Measurements from ENCODE around the gene MXRA5.
"Not testable (repeated sequence)": the region's sequence is repeated elsewhere in the genome, so short reads cannot be mapped to it uniquely, and the experiment has no call there.

The MXRA5 gene

DNA sequence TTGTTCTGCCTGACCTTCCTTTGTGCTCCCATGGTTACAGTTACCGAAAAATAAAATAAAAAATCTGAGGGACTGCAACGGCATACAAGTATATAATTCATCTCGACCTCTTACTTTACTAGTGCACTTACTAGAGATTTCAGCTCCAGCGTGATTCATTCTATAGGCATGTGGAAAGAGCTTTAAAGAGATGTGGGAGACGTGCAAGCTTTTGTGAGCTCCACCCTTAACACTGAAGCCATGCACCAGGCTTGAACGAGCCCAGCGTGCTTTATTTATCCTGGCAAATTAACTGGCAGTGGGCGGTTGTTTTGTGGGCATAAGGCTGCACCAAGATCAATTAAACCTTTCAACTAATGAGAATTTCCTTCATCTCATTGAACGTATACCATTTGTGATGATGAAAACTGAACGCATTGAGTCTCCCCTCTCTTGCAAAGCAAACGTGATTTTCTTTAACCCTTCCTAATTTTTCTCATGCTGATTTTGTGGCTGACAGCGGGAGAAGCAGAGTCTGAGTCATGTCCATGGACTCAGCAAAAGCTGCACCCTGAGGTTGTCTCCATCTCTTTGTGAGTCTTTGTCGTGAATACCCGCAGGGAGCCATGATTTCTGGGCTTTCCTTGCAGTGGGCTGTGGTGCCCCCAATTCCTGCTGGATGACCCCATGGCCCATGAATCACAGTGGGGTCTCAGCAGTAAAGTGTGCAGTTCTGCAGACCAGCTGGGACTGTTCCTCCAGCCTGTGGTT, 60.1 kb downstream of the MXRA5 start:
- Histone ChIP-seq H3K27ac (no peak overlapping the region), H3K4me2 (no peak overlapping the region), H3K4me3 (no peak overlapping the region), H4K20me1 (no peaks in the 10 kb centered on the region), H3K4me1 (no peaks in the 10 kb centered on the region), H3K27me3 (no peaks in the 10 kb centered on the region), H3K36me3 (no peaks in the 10 kb centered on the region), H3K9me3 (no peaks in the 10 kb centered on the region), H3K9ac (no peak overlapping the region)
- TF ChIP-seq Cebpa-rat (IDR thresholded peaks at IDR 0.05) = no peak

DNA sequence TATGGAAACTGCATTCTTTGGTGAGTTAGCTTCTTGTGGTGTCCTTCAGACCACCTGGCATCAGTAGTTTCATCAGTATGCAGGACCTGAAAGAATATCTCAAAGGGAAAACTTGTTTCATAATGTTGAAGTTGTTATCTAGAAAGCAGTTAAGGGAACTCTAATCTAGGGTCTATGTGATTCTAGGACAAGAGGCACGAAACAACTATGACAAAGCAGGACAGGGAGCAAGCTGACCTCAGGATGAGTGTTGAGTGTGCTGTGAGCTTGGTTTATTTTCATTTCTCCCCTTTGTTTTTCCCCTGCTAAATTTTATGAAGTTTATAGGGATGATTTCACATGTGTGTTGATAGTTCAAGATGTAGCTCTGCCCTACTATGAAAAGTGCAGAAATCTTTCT, 65.7 kb downstream of the MXRA5 start:
- peaks cover 14% of the 10 kb centered on the region for H3K9me3 ChIP-seq
- no peak overlapping the region for H3K4me3 ChIP-seq
- H3K36me3 ChIP-seq = no peaks in the 10 kb centered on the region
- no peak overlapping the region for H3K4me2 ChIP-seq
- no peaks in the 10 kb centered on the region for H4K20me1 ChIP-seq
- H3K27ac ChIP-seq = no peak overlapping the region
- H3K9ac ChIP-seq = no peak overlapping the region
- TF ChIP-seq Cebpa-rat (IDR thresholded peaks at IDR 0.05) = no peak
- no peaks in the 10 kb centered on the region for H3K4me1 ChIP-seq
- H3K27me3 ChIP-seq = no peaks in the 10 kb centered on the region

DNA sequence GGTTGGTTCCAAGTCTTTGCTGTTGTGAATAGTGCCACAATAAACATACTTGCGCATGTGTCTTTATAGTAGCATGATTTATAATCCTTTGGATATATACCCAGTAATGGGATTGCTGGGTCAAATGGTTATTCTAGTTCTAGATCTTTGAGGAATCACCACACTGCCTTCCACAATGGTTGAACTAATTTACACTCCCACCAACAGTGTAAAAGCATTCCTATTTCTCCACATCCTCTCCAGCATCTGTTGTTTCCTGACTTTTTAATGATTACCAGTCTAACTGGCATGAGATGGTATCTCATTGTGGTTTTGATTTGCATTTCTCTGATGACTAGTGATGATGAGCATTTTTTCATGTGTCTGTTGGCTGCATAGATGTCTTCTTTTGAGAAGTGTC, 72.8 kb downstream of the MXRA5 start:
- not testable (repeated sequence) for H3K9me3 ChIP-seq, H3K36me3 ChIP-seq, H4K20me1 ChIP-seq, H3K27ac ChIP-seq, H3K27me3 ChIP-seq, H3K4me3 ChIP-seq, H3K4me2 ChIP-seq, H3K9ac ChIP-seq
- H3K4me1 ChIP-seq = peaks cover 21% of the 10 kb centered on the region

DNA sequence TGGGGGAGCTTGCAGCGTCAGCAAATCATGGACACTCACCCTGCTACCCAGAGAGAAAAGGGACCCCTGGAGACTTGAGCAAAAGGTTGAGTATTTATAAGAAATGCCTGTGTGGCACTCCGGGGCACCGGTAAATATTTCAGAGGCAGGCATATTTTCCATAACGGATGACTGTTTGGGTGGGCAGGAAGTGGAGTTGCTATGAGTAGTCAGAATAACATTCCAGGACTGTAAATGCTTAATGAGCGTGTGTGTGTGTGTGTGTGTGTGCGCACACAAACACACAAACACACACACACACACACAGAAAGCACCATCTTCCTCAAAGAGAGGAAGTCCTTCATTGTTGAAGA, 74.6 kb downstream of the MXRA5 start:
- H3K36me3 ChIP-seq = no peaks in the 10 kb centered on the region
- H3K4me2 ChIP-seq = peak overlapping the region; percentile 55
- no peaks in the 10 kb centered on the region for H3K9me3 ChIP-seq
- no peak overlapping the region for H3K4me3 ChIP-seq
- H3K4me1 ChIP-seq = peaks cover 21% of the 10 kb centered on the region
- TF ChIP-seq Cebpa-rat (IDR thresholded peaks at IDR 0.05) = no peak
- H4K20me1 ChIP-seq = no peaks in the 10 kb centered on the region
- no peaks in the 10 kb centered on the region for H3K27me3 ChIP-seq
- H3K9ac ChIP-seq = no peak overlapping the region
- no peak overlapping the region for H3K27ac ChIP-seq

DNA sequence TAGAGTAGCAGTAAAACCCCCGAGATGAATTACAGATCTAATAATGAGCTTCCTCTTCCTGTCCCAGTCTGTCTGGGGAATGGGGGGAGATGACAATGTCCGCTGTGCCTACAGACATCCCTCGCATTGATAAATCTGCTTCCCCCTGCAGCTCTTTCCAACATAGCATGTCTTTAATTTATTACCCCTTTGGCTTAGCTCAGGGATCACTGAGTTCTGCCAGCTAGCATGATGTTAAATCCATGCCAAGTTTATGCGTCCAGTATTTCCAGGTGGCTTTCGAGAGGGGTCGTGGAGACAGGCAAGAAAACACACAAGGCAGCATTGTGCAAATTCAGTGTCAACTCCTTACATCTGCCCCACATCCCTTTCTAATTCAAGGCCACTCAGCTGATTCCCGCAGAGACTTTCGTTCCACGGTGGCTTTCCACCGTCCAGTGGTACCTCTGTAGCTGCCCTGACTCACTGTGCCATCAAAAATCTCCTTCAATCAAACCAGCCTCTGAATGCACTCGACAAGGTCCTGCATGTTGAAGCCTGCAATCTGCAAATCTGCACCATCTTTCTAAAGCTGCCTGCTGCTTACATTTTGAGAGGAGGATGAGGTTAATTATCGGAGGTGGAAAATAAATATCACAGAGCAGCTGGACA, 75.1 kb downstream of the MXRA5 start:
- H3K4me2 ChIP-seq = peak overlapping the region; percentile 55
- no peaks in the 10 kb centered on the region for H3K27me3 ChIP-seq
- H4K20me1 ChIP-seq = no peaks in the 10 kb centered on the region
- no peaks in the 10 kb centered on the region for H3K9me3 ChIP-seq
- H3K9ac ChIP-seq = no peak overlapping the region
- H3K27ac ChIP-seq = no peak overlapping the region
- no peaks in the 10 kb centered on the region for H3K36me3 ChIP-seq
- TF ChIP-seq Cebpa-rat (IDR thresholded peaks at IDR 0.05) = no peak
- H3K4me1 ChIP-seq = peaks cover 21% of the 10 kb centered on the region
- H3K4me3 ChIP-seq = no peak overlapping the region

DNA sequence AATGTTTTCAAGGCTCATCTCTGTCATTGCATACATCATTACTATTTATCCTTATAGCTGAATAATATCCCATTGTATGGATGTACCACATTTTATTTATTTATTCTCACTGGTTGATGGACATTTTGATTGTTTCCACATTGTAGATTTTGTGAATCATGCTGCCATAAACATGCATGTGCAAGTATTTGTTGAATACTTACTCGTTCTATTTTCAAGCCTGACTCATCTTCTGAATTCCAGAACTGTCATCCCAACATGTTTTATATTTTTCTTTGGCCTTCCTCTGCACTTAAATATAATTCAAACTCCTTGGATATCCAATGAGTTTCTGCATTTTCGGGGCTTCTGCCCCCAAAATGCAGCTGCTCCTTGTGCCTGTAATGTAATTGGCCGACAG, 77.6 kb downstream of the MXRA5 start:
- Histone ChIP-seq H4K20me1 (no peaks in the 10 kb centered on the region), H3K4me1 (peaks cover 21% of the 10 kb centered on the region), H3K9ac (no peak overlapping the region), H3K36me3 (no peaks in the 10 kb centered on the region), H3K27me3 (no peaks in the 10 kb centered on the region), H3K4me3 (no peak overlapping the region), H3K27ac (no peak overlapping the region), H3K4me2 (no peak overlapping the region), H3K9me3 (no peaks in the 10 kb centered on the region)
- no peak for TF ChIP-seq Cebpa-rat (IDR thresholded peaks at IDR 0.05)

DNA sequence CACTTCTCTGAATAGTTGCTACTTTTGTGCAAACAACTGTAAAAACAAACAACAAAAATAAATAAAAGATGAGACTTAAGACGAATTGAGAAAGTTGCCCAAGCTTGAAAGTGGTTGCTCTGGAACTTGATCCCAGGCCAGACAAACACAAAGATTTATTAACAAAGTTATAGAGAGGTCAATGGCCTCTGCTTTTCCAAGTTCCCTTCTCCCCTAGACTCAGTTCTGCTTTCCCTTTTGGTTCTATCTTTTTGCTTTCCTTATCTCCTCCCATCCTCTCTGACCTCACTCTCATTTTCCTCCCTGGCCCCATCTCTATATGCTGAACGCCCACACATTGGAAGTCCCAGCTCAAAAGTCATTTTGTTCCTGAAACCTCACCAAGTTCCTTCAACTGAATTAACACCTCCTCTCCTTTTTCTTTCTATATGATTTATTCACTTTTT, 82.7 kb downstream of the MXRA5 start:
- no peak for TF ChIP-seq Cebpa-rat (IDR thresholded peaks at IDR 0.05)
- Histone ChIP-seq H3K4me2 (no peak overlapping the region), H4K20me1 (no peaks in the 10 kb centered on the region), H3K27ac (no peak overlapping the region), H3K27me3 (no peaks in the 10 kb centered on the region), H3K9ac (no peak overlapping the region), H3K4me3 (no peak overlapping the region), H3K36me3 (no peaks in the 10 kb centered on the region), H3K4me1 (no peaks in the 10 kb centered on the region), H3K9me3 (peaks cover 20% of the 10 kb centered on the region)

DNA sequence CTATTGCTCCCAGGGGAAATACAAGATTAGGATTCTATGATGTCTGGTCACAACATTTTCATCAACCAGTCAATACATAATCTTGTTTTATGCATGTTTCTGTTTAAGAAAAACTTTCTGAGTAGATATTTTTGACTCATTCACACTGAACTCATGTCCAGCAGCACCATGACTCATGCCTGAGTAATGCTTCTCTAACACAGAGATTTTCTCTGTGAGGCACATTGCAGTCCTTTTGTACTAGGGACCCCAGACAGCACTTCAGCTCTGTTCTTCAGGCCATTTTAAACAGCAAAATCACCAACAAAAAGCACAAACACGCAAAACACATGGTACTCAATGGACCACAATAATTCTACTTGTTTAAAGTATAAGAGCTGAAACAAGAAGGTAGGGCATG, 83.6 kb downstream of the MXRA5 start:
- H3K4me1 ChIP-seq = no peaks in the 10 kb centered on the region
- H3K9me3 ChIP-seq = peaks cover 20% of the 10 kb centered on the region
- H3K36me3 ChIP-seq = no peaks in the 10 kb centered on the region
- no peaks in the 10 kb centered on the region for H4K20me1 ChIP-seq
- H3K4me3 ChIP-seq = no peak overlapping the region
- no peak for TF ChIP-seq Cebpa-rat (IDR thresholded peaks at IDR 0.05)
- H3K27me3 ChIP-seq = no peaks in the 10 kb centered on the region
- H3K27ac ChIP-seq = no peak overlapping the region
- H3K4me2 ChIP-seq = no peak overlapping the region
- H3K9ac ChIP-seq = no peak overlapping the region
